Fibroblast of lung (primary cell): ENCODE measurements around the gene COX5B.

Experiments used
- EZH2 ChIP-seq: IDR thresholded peaks from 2 replicates; pipeline ENCODE4 v1.5.1; 2012; ENCODE audit warnings: low read length, control low read depth, mild to moderate bottlenecking; ENCODE audit errors: missing control alignments
- TF ChIP-seq, protein P1 (sequence below), 2 donors: IDR thresholded peaks in 1 of 2; conservative IDR thresholded peaks in 1 of 2; 1 replicate in 1 of 2; 2 replicates in 1 of 2; pipeline ENCODE4 v1.5.1; 2011 to 2012; ENCODE audit warnings: low read length in 2 of 2, control low read depth in 1 of 2, inconsistent platforms in 1 of 2, low read depth in 1 of 2, mild to moderate bottlenecking in 1 of 2

DNA sequence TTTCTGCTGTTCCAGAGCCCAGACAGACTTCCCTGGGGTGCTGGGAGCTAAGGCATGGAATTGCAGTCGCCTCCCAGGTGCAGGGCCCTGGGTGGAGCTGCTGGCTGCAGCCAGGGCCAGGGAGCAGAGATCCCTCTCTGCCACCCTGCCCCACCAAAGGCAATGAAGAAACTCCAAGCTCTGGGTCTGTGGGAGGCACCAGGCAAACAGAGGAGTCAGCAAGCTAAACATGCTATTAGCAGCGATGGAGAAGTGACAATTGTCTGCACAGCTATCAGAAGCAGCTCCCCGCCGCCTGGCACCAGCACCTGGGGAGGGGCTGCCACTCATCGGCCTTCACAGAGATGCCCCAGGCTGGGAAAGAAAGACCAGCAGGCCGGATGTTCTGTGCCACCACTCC is 28.0 kb upstream of the COX5B start:
- TF ChIP-seq, protein P1, sequence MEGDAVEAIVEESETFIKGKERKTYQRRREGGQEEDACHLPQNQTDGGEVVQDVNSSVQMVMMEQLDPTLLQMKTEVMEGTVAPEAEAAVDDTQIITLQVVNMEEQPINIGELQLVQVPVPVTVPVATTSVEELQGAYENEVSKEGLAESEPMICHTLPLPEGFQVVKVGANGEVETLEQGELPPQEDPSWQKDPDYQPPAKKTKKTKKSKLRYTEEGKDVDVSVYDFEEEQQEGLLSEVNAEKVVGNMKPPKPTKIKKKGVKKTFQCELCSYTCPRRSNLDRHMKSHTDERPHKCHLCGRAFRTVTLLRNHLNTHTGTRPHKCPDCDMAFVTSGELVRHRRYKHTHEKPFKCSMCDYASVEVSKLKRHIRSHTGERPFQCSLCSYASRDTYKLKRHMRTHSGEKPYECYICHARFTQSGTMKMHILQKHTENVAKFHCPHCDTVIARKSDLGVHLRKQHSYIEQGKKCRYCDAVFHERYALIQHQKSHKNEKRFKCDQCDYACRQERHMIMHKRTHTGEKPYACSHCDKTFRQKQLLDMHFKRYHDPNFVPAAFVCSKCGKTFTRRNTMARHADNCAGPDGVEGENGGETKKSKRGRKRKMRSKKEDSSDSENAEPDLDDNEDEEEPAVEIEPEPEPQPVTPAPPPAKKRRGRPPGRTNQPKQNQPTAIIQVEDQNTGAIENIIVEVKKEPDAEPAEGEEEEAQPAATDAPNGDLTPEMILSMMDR (conservative IDR thresholded peaks at IDR 0.05 in 1 of 2, IDR thresholded peaks at IDR 0.05 in 1 of 2; ENCODE audit: low read depth in 1 of 2, low read length in 2 of 2): no peak
- TF ChIP-seq EZH2: no peak
